ENCODE data around the gene FAM9A.

The FAM9A gene

GRCh38 chrX:8801041-8801599 is at the start of gene FAM9A:
Gene FAM9A, minus strand, starts transcription at chrX:8801383. Its CDS starts 1,212 bp downstream, at chrX:8800171.
- DNase-seq = no peak

- DNase-seq = no peak
Measured at GRCh38 chrX:8850478-8850877, 49.3 kb upstream of the FAM9A start.

- DNase-seq = no peak
Measured at GRCh38 chrX:8849945-8850344, 48.8 kb upstream of the FAM9A start.

- no peak for DNase-seq
Measured at GRCh38 chrX:8849458-8849857, 48.3 kb upstream of the FAM9A start.

- DNase-seq = no peak
Measured at GRCh38 chrX:8848911-8849310, 47.7 kb upstream of the FAM9A start.

GRCh38 chrX:8848441-8848840 is 47.3 kb upstream of the FAM9A start:
- DNase-seq = no peak

- no peak for DNase-seq
Measured at GRCh38 chrX:8847360-8847759, 46.2 kb upstream of the FAM9A start.

GRCh38 chrX:8846266-8846665 is 45.1 kb upstream of the FAM9A start:
- DNase-seq = no peak

GRCh38 chrX:8845469-8845868 is 44.3 kb upstream of the FAM9A start:
- no peak for DNase-seq

GRCh38 chrX:8845060-8845459 is 43.9 kb upstream of the FAM9A start:
- no peak for DNase-seq

- DNase-seq = no peak
Measured at GRCh38 chrX:8844157-8844556, 43.0 kb upstream of the FAM9A start.

- no peak for DNase-seq
Measured at GRCh38 chrX:8841911-8842310, 40.7 kb upstream of the FAM9A start.

- DNase-seq = no peak
Measured at GRCh38 chrX:8834392-8834791, 33.2 kb upstream of the FAM9A start.

GRCh38 chrX:8832582-8833378 is 31.6 kb upstream of the FAM9A start:
- DNase-seq = no peak

GRCh38 chrX:8823698-8824097 is 22.5 kb upstream of the FAM9A start:
- DNase-seq = no peak

- DNase-seq = no peak
Measured at GRCh38 chrX:8822002-8822401, 20.8 kb upstream of the FAM9A start.

- peak in 1 of 3 experiments; percentile 46 for DNase-seq
Measured at GRCh38 chrX:8820910-8821527, 19.8 kb upstream of the FAM9A start.

GRCh38 chrX:8815460-8816065 is 14.4 kb upstream of the FAM9A start:
- DNase-seq = peak; percentile 54 to 90 (median 56)

GRCh38 chrX:8813036-8813435 is 11.9 kb upstream of the FAM9A start:
- no peak for DNase-seq

- DNase-seq = no peak
Measured at GRCh38 chrX:8811611-8812010, 10.4 kb upstream of the FAM9A start.

- DNase-seq = no peak
Measured at GRCh38 chrX:8808661-8809060, 7.5 kb upstream of the FAM9A start.

- DNase-seq = no peak
Measured at GRCh38 chrX:8805974-8806373, 4.8 kb upstream of the FAM9A start.

GRCh38 chrX:8805046-8805445 is 3.9 kb upstream of the FAM9A start:
- no peak for DNase-seq

GRCh38 chrX:8803326-8803725 is 2.1 kb upstream of the FAM9A start:
- DNase-seq = no peak
